NCI-H82 (cell line): ENCODE measurements around the gene CCDC51.
"Not testable (repeated sequence)": the region's sequence is repeated elsewhere in the genome, so short reads cannot be mapped to it uniquely, and the experiment has no call there.

Experiments
- DNase-seq: peaks from one replicate; lab custom pipeline; 2025; lab: John Stamatoyannopoulos, UW

Gene CCDC51

DNA sequence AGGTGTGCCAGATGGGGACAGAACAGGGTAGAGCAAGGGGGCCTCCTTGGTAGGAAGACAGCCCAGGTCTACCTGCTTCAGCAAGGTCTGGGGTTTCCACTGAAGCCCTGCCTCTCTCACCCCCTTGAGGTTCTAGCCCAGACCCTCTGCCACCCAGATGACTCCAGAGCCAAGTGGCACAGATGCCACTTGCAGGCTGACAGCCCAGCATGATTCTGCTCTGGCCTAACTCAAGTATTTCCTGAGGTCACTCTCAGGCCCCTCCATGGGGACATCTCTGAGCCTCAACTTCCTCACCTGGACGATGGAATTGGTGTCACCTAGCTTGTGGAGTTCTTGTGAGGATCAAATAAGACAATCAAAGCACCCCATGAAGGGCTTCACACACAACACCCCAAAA is 33.9 kb downstream of the CCDC51 start:
- no peak for DNase-seq

DNA sequence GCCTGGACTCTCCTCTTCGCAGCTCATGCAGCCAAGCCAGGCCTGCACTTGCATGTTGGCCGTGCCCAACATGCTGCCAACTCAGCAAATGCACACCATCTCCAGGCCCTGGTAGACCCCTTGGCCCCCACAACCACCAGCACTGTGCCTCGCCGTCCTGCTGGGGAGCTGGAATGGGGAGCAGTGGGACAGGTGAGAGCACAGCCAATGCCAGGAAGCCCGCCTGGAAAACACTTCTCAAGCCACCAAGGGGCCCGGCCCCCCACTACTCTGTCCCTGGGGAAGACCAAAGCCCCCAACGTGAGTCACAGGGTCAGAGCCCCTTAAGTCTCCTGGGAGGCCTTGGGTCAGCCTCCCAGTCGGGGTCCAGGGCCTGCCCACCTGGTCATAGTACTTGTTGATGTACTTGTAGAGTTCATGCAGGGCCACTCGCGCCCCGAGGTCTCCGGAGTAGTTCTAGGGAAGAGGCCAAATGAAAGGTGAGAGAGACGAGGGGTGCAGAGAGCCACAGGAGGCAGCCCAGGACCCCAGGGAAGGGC is 34.5 kb downstream of the CCDC51 start:
- DNase-seq, result no peak

DNA sequence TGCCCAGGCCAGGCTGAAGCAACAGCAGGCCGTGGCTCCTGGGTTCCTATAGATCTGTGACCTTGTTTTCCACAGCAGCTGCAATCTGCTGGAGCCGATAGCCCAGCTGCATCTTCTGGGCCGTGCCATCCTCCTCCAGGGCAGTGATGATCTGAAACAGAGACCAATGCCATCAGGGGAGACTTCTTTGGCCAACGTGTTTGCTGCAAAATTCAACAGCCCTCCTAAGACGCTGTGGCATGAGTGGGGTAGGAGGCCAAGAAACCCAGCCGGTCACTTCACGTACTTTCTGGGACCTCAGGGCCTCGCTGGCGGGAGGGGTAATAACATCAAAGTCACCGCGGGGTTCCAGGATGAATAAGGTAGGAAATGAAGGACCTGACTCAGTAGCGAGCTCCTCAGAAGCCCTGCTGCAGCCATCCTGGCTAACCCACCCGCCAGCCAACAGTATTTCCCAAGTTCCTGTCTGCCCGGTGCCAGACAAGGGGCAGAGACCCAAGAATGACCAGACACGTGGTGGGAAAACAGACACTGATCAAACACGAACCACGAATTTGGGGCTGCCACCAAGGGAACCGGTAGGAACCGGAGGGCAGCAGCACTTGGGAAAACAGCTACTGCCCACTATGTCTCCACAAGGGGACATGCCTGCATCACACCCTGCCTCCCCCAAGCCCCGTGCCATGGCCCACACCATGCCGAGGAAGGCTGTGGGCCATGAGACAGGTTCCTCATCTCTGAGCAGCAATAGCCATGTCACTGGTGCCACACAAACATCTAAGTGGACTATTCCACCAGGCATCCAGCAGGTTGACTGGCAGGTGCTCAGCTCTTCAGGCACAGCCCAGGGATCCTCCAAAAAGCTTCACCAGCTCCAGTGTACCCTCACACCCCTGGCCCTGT is 35.2 kb downstream of the CCDC51 start:
- DNase-seq, result no peak

DNA sequence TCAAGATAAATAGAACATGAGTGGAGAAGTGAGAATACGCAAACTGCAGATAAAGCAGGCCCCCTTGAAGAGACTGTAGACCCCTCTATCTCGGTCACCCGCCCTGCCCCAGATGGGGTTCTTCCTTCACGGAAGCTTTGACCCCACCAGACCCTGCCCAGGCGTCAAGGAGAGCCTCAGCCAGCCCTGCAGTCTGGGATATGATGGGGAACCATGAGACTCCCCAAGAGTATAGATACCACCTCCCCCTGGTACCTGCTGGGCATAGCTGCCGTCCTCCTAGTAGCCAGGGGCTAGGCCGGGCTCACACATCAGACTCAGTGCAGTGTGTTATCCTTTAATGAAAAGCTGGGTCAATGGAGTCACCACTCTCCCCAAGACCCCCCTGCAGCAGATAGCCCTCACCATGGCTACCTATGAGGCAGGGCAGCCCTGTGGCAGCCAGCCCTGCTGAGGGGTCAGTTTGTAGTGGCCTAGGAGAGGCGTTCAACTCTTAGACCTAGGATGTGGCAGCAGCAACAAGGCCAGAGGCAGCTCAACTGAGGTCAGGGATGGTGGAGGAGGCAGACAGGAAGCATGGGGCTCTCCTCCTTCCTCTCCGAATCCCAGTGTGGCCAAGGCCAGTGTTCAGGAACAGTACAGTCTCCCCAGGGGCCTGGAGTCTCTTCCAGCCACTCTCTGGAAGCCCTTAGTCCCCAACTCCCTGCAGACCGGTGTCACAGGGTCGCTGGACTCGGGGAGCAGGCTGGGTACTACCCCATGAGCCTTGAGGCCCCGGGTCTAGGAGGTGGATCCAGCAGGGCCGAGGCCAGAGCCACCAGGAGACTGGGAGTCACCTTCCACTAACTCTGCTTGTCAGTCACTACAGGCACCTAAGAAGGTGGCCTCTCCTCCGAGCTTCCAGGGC is 36.1 kb downstream of the CCDC51 start:
- DNase-seq, result no peak

DNA sequence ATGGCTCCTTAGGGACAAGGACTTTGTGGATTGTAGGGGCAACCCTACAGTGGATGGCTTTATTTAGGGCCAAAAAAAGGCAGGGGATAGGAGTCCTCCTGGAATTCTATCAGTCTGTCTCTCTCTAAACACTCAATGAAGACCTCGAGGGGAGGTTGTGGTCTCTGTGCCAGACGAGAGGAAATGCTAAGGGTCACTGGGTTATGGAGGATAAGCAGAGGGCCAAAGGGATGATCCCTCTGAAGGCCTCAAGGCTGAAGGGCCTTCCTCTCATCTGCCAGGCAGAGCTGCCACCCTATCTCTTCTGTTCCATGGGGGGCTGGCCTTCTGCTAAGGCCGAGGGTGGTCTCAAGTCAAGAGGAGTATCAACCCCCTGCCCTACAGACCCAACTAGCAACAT is 37.0 kb downstream of the CCDC51 start:
- no peak for DNase-seq

DNA sequence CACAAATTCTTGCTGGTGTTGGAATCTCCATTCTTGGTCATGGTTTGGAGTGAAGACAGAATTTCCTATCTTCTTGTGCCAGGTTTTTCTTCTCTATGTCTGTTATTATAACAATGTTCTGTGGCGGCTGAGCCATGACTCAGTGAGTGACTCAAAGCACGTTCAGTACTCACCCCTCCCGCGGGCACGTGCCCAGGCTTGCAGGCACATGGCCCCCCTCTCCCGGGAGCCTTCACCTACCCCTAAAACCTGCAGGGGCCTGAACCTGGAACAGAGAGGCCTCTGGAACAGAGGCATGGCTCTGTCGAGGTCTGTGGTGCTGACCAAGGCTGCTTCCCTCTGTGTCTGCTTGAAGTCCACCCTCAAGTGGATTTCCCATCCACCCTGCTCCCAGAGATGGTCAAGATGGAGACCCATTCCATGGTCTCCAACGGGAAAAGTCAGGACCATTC is 37.6 kb downstream of the CCDC51 start:
- no peak for DNase-seq

DNA sequence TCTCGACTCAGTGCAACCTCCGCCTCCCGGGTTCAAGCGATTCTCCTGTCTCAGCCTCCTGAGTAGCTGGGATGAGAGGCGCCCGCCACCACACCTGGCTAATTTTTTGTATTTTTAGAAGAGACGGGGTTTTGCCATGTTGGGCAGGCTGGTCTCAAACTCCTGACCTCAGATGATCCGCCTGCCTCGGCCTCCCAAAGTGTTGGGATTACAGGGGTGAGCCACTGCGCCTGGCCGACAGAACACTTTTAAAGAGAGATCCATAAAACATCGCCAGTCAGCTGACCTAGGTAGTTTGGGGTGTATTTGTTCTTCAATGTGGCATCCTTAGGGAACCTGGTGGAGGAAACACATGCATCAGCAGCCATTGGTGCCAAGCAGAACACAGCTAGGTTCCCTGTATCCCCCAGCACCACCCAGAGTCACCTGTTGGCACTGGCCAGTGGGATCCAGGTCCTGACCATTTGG is 38.5 kb downstream of the CCDC51 start:
- not testable (repeated sequence) for DNase-seq

DNA sequence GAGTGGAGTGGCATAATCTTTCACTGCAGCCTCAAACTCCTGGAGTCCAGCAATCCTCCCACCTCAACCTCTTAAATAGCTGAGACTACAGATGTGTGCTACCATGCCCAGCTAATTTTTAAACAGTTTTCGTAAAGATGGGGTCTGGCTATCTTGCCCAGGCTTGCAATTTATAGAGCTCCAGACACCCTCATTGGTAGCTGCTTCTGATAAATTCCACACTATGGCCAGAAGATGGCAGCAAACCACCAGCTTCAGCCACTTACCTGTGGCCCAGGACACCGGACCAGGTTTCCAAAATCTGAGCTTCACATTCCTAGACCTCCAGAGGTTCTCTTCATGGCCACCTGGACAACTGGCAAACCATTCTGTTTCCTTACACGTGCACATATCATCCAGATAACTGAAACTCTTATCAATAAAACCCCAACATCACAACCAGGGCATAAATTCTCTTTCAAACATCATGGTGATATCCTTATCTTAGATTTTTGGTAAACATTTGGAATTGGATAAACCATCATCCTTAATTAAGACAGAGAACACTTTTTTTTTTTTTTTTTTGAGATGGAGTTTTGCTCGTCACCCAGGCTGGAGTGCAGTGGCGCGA is 39.0 kb downstream of the CCDC51 start:
- peak; percentile 73 for DNase-seq

DNA sequence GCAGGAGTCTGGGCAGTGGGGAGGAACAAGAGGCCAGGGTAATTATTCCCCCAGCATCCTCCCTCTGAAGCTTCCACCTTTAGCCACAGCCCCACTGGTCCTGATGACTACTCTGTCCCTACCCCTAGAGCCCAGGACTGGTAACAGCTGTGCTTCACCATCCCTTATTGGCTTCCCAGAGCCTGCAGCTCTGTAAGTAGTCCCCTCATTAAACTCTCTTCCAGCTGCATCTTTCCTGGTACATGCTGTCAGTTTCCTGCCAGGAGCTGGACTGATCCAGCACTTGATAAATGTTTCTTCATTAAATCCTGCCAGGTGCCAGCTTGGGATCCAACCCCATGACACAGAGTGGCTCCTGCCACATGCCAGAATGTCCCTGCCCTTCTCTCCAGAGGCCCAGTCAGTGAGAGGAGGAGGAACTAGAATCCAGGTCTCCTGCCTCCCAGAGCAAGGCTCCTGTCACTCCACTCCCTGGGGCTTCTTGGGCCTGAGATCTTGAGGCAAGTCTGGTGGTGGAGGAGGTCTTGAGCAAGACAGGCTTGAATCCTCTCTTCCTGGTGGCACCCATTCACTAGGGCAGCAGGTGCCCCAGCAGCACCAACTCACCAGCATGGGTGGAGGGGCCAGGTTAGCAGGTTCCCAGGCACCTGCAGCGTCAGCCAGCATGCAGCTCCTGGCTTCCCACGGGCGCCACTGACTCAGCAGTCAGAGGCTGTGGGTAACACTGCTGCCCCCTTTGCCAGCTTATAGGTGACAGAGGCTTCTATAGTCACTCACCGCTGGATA is 40.3 kb downstream of the CCDC51 start:
- peak; percentile 31 for DNase-seq

DNA sequence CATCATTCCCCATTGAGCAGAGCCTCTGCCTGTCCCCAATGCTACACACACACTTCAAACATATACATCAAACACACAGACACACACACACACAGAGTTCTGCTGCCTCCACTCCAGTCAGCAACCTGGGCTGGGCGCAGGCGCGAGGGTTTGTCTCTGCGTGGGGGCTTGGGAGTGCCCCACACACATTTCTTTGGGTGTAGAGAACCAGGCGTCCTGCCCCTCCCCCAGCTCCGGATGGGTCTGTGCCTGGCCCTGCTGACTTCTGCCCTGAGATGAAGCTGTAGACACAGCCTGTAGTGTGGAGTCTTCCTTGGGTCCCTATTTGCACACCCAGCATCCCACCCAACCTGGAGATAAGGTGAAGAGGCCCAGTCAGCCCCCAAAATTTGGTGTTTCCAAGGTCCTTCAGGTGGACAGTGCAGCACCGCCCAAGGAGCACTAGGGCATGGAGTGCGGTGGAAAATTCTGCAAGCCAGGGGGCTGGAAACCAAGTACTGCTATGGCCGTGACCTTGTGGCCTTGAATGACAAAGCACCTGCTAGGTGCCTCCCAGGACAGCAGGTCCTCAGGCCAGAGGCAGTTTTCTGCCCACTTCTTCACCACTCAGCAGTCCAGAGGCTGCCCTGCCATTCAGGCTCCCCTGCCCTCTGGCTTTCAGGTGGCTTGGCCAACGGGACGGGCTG is 41.1 kb downstream of the CCDC51 start:
- no peak for DNase-seq

DNA sequence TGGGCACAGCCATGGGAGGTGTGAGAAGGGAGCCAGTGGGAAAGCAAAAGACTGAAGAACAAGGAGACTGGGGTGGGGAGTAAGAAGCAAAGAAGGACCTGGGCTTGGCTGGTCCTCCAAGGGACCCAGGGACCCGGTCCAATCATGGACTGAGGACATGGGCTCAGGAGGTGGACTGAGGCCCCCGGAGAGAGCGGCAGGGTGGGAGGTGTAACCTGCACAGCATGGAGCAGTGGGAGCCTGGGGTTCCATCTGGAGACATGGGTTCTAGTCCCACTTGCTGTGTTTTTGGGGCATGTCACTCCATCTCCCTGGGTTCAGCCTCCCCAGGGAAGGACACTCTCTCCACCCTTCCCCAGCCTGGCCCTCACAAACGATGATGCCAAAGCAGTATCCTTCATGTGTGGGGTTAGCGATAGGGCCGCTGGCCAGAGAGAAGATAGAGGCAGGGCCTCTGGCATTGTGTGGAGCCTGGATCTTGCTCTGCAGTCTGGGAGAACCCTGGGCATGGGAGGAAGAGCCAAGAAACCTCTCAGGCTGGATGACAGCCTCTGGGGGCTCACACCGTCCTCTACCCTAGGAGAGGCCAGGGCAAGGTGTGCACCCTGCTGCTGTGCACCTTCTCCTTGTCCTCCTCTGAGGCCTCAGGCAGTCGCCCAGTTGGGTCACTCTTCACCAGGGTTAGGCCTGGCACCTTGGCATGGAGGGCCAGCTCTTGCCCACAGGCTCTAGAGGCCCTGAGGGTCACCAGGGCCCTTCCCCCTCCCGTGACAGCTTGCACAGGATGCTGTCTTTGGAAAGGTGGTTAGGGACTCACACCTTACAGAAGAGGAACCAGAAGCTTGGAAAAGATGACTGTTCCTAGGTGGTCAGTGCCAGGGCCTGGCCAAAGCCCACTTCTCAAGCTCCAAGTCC is 41.9 kb downstream of the CCDC51 start:
- DNase-seq, result no peak

DNA sequence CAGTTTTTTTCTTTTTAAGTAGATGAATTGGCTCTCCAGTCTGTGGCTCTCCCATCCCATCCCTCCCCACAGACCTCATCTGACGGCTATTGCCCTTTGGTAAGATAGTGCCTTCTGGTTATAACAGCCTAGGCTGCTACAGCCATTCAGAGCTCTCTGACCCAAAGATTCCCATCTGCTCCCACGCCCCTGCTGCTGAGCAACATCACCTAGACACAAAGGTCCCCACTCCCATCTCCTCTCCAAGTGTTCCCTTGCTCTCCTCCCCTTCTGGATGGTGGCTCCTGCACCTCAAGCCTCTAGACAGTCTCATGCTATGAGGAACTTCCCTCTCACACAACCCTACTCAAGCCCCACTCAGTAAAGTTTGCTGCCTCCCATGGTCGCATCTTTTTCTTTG is 44.2 kb downstream of the CCDC51 start:
- DNase-seq, result no peak

DNA sequence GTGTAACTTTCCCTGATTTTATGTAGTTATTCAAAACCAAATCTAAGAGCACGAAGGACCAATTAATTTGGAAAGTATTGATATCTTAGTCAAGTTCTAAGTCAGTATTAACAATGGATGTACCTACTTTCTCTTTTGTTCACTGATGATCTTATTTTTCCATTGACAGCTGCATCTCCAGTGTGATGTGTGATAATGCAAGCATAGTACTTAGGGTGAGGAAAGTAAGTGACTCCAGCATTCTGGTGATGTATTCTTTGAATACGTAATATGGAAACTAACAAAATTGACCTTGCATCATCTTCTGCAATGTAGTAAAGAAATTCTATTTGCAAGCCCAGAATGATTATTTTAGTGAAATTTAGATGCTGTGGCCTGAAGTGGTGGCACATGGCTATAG is 45.5 kb downstream of the CCDC51 start:
- DNase-seq, result no peak

DNA sequence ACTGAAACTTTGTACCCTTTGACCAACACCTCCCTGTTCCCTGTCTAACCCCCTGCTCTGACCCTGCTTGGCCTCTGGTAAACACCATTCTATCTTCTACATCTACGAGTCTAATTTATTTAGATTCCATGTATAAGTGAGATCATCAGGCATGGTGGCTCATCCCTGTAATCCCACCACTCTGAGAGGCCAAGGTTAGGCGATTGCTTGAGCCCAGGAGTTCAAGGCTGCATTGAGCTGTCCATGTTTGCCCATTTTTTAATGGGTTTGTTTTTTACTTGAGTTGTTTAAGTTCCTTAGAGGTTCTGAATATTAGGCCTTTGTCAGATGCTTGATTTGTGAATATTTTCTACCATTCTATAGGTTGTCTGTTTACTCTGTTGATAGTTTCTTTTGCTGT is 51.0 kb downstream of the CCDC51 start:
- no peak for DNase-seq

DNA sequence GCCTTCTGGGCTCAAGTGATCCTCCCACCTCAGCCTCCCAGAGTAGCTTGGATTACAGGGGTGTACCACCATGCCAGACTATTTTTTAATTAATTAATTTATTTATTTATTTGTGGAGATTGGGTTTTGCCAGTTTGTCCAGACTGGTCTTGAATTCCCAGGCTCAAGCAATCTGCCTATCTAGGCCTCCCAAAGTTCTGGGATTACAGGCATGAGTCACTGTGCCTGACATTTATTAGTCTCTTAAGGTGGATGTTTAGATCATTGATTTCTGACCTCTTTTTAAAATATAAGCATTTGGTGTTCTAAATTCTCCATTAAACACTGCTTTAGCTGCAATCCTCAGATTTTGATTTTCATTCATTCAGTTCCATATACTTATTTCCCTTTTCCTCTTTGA is 52.3 kb downstream of the CCDC51 start:
- DNase-seq, result no peak
